ENCODE data around the gene SPON1.

GRCh38 chr11:14137284-14137683, 174.8 kb downstream of the SPON1 start:
- TF ChIP-seq, protein P1, sequence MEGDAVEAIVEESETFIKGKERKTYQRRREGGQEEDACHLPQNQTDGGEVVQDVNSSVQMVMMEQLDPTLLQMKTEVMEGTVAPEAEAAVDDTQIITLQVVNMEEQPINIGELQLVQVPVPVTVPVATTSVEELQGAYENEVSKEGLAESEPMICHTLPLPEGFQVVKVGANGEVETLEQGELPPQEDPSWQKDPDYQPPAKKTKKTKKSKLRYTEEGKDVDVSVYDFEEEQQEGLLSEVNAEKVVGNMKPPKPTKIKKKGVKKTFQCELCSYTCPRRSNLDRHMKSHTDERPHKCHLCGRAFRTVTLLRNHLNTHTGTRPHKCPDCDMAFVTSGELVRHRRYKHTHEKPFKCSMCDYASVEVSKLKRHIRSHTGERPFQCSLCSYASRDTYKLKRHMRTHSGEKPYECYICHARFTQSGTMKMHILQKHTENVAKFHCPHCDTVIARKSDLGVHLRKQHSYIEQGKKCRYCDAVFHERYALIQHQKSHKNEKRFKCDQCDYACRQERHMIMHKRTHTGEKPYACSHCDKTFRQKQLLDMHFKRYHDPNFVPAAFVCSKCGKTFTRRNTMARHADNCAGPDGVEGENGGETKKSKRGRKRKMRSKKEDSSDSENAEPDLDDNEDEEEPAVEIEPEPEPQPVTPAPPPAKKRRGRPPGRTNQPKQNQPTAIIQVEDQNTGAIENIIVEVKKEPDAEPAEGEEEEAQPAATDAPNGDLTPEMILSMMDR (IDR thresholded peaks at IDR 0.05; ENCODE audit: insufficient read depth, low read length, poor library complexity, severe bottlenecking), result no peak
- no peak for TF ChIP-seq EZH2phosphoT487 (conservative IDR thresholded peaks at IDR 0.05; ENCODE audit: low read length)
